ENCODE results near the gene CHKB. TPM values are rescaled to one million over a fixed set of nuclear protein-coding genes. Genes with fewer than 3 reads are reported as not detected.

Gene CHKB
- total and polyA plus RNA-seq, 2 of the 8 experiments (the other 6 are each of a cell fraction or from before 2014, with no cell fraction given): 27.9 to 42.2 TPM

GRCh38 chr22:50604256-50605001 lies 21.8 kb upstream of the CHKB start:
- Histone ChIP-seq H3K4ac (replicated peaks; ENCODE audit: insufficient read length, low read depth, low read length) (no peak overlapping the region), H3K27ac (ENCODE audit: low read depth, low read length) (no peak overlapping the region), H3K4me2 (ENCODE audit: insufficient read depth in 1 of 2, low read depth in 2 of 2, low read length in 2 of 2) (peak overlapping the region; percentile 29 to 64; a peak in 3 of 4 replicates), H3K27me3 (replicated peaks in 1 of 4; ENCODE audit: control insufficient read depth in 3 of 4, extremely low read depth in 1 of 4, insufficient read depth in 3 of 4, low read length in 3 of 4) (peaks cover 54 to 71% (median 62%) of the 10 kb centered on the region in 4 experiments; a peak in 6 of 7 replicates), H3K14ac (ENCODE audit: insufficient read length) (no peak overlapping the region), H3K23ac (ENCODE audit: insufficient read length) (no peak overlapping the region), H3K23me2 (ENCODE audit: low read depth, low read length) (peaks cover 2% of the 10 kb centered on the region; the same call in 1 of the 2 replicates), H2BK20ac (ENCODE audit: low read length) (no peak overlapping the region), H3K36me3 (ENCODE audit: control insufficient read depth in 2 of 4, insufficient read depth in 4 of 4, low read length in 3 of 4) (peaks cover 0 to 3% (median 0%) of the 10 kb centered on the region in 4 experiments; a peak in 1 of 8 replicates), H3K79me2 (ENCODE audit: control insufficient read depth in 1 of 2, insufficient read depth in 2 of 2, low read length in 2 of 2) (no peaks in the 10 kb centered on the region), H2AFZ (ENCODE audit: low read length) (no peak overlapping the region), H4K5ac (ENCODE audit: insufficient read length, low read depth, low read length) (no peak overlapping the region), H2BK12ac (ENCODE audit: low read depth, low read length) (no peak overlapping the region), H3K56ac (replicated peaks; ENCODE audit: insufficient read length, low read depth, low read length) (no peak overlapping the region), H3K4me1 (replicated peaks in 1 of 4; ENCODE audit: control insufficient read depth in 3 of 4, insufficient read depth in 4 of 4, low read length in 3 of 4) (peaks cover 0 to 16% (median 4%) of the 10 kb centered on the region in 4 experiments; a peak in 5 of 7 replicates), H3K18ac (ENCODE audit: extremely low read depth, low read length) (no peak overlapping the region), H3K4me3 (ENCODE audit: extremely low read depth in 1 of 4, insufficient read depth in 2 of 4, low read depth in 3 of 4, low read length in 4 of 4) (peak overlapping the region in 3 of 4 experiments; percentile 26 to 55 (median 27); a peak in 6 of 8 replicates), H4K20me1 (replicated peaks in 1 of 2; ENCODE audit: control insufficient read depth in 1 of 2, insufficient read depth in 2 of 2, low read length in 2 of 2) (peaks cover 11 to 15% of the 10 kb centered on the region in 2 experiments), H2BK120ac (replicated peaks; ENCODE audit: low read depth, low read length) (no peak overlapping the region), H3K9ac (replicated peaks in 1 of 4; ENCODE audit: extremely low read depth in 1 of 4, low read depth in 3 of 4, low read length in 3 of 4) (no peak overlapping the region), H2BK15ac (ENCODE audit: low read length) (no peak overlapping the region), H3K9me3 (ENCODE audit: insufficient read depth in 2 of 2, low read depth in 1 of 2, low read length in 1 of 2) (no peaks in the 10 kb centered on the region), H3K79me1 (ENCODE audit: low read depth, low read length) (no peaks in the 10 kb centered on the region), H2BK5ac (ENCODE audit: low read depth, low read length) (no peak overlapping the region), H2AK5ac (ENCODE audit: low read depth, low read length) (no peak overlapping the region), H4K8ac (ENCODE audit: extremely low read depth, insufficient read depth, low read length) (peak overlapping the region; percentile 51; the same call in 1 of the 2 replicates), H4K91ac (replicated peaks; ENCODE audit: insufficient read length, low read length) (no peak overlapping the region)
- WGBS, 2 experiments (ENCODE audit: extremely low coverage in 1 of 2, insufficient coverage in 1 of 2, insufficient read length in 1 of 2, insufficient replicate concordance in 2 of 2, low coverage in 1 of 2, low lambda C conversion rate in 2 of 2, missing lambda C conversion rate in 1 of 2): 74% methylated on average over 64 of the region's 103 CpGs; no CpG with 5 or more reads in 1 of the 2 experiments
- CTCF ChIA-PET (ENCODE audit: partially characterized antibody): interaction anchor here (0.8 to 2.5 kb wide), 5 partner anchors 8 to 96 kb away, joined by 3 to 9 read pairs (median 3); partner anchors contain the start of gene CPT1B
- no peak for TF ChIP-seq GABPA (IDR thresholded peaks at IDR 0.05; ENCODE audit: borderline replicate concordance, insufficient read depth, low read length)
- peak; percentile 30 for TF ChIP-seq KDM4A (IDR thresholded peaks at IDR 0.05; ENCODE audit: low read depth, low read length, severe bottlenecking)
- no peak for TF ChIP-seq TBP (IDR thresholded peaks at IDR 0.05; ENCODE audit: low read depth, low read length)
- peak; percentile 68 for TF ChIP-seq EZH2 (IDR thresholded peaks at IDR 0.05; ENCODE audit: low read depth, low read length, severe bottlenecking)
- no peak for TF ChIP-seq SIRT6 (IDR thresholded peaks at IDR 0.05; ENCODE audit: low read length)
- no peak for FAIRE-seq
- DNase-seq (ENCODE audit: low read depth in 1 of 2, low spot score in 2 of 2): no peak
- POLR2A ChIA-PET (ENCODE audit: partially characterized antibody): no interaction called here
